COLO668 (cell line): ENCODE measurements around the gene TEKT3.

ENCODE experiments used
- DNase-seq: peaks from one replicate; lab custom pipeline; 2025; ENCODE audit not compliant: unreplicated experiment; lab: John Stamatoyannopoulos, UW

TEKT3 gene

GRCh38 chr17:15341385-15341849 lies at the start of gene TEKT3:
TSS of gene TEKT3 (minus strand) at chr17:15341597. CDS start at chr17:15331585, 10,012 bp downstream.
- peak; percentile 11 for DNase-seq

GRCh38 chr17:15388356-15389041 lies 47.1 kb upstream of the TEKT3 start:
- no peak for DNase-seq

DNA sequence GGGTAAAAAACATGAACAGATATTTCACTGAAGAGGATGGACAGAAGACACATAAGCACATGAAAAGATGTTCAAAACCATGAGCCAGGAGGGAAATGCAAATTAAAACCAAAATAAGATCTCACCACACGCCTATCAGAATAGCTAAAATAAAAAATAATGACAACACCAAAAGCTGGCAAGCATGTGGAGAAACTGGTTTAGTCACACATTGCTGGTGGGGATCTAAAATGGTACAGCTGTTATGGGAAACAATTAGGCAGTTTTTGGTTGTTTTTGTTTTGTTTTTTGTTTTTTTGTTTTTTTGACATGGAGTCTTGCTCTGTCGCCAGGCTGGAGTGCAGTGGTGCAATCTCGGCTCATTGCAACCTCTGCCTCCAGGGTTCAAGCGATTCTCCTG lies 44.7 kb upstream of the TEKT3 start:
- DNase-seq, result no peak

- no peak for DNase-seq
These were observed 43.9 kb upstream of the TEKT3 start for GRCh38 chr17:15385305-15385704.

DNA sequence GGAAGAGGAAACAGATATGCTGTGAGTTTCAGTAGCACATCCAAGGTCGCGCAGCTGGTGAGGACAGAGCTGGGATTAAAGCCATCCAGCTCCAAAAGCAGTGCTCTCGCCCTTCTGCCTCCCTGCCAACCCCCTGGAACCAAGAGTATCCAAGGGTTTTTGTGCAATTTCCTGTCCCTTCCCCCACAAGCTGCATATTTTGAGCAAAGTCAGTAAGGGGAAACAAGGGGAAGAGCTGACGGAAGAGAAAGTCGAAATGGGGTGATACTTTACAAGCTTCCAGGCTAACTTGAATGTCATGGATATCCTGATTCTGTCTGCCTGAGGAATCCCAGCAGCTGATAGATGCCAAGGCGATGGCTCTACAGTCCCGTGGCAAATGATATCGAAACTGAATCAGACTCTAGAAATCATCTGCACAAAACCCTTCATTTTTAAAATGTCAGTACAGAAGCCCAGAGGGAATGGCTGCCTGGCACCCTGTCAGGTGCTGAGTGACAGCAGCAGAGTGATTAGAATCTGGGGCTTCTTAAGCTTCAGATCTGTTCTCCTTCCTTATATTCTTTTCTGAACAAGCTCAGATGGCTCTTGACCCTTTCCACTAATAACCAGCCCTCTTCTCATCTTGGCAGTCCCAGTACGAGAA lies 42.9 kb upstream of the TEKT3 start:
- DNase-seq, result no peak

GRCh38 chr17:15382914-15383313 lies 41.5 kb upstream of the TEKT3 start:
- DNase-seq, result no peak

- no peak for DNase-seq
These were observed 40.3 kb upstream of the TEKT3 start for GRCh38 chr17:15381707-15382106.

DNA sequence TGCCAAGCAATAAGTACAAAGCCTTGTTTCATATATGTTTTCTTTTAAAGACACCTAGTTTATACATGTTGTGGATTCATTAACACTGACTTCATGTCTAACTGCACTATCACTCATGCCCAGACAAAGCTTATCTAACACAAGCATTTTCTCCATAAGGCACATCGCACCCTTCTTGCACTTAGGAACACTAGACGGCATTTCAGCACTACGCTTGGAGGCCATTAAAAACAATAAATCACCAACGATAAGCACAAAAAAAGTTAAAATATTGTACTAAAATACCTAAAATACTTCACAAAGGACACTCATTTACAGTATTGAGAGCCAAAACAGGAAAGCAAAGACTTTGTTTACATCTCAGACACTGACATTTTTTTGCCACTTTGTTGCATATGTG lies 39.0 kb upstream of the TEKT3 start:
- DNase-seq, result no peak

GRCh38 chr17:15379659-15380058 lies 38.3 kb upstream of the TEKT3 start:
- no peak for DNase-seq

- DNase-seq, result no peak
These were observed 36.8 kb upstream of the TEKT3 start for GRCh38 chr17:15378243-15378642.

GRCh38 chr17:15377616-15378015 lies 36.2 kb upstream of the TEKT3 start:
- DNase-seq, result no peak

GRCh38 chr17:15377200-15377599 lies 35.8 kb upstream of the TEKT3 start:
- no peak for DNase-seq

GRCh38 chr17:15371376-15372130 lies 30.2 kb upstream of the TEKT3 start:
- no peak for DNase-seq

GRCh38 chr17:15368600-15368999 lies 27.2 kb upstream of the TEKT3 start:
- no peak for DNase-seq

DNA sequence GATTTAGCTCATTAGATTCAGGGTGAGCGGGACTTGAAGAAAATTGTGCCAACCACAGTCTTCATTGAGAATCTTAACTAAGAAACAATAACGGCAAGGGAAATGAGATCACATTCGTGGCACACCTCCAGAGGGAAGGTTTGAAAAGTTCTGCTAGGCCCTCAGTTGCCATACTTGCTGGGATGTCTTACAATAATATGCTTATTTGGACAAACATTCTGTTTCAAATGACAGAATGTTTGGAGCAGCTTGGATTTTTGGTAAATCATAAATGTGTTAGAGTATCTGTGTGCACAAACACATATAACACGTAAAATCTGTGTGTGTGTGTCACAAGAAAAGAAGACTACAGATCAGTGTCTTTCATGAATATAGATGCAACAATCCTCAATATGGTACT lies 24.6 kb upstream of the TEKT3 start:
- no peak for DNase-seq

DNA sequence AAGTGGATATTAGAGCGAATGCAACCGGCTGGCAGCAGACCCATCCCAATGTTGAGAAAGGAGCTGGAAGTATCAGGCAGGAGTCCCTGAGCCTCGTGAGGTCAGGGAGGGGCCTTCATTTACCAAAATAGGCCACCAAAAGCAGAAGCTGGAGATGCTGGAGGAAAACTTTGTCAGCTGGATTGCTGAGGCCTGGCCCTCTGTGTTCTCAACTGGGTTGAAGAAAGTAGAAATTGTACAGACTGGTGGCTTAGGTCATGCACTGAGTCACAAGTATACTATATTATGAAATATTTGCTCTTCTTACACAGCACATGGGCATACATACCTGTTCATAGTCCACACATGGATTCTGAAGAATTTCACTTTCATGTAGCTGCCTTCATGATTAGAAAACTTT lies 23.2 kb upstream of the TEKT3 start:
- no peak for DNase-seq

DNA sequence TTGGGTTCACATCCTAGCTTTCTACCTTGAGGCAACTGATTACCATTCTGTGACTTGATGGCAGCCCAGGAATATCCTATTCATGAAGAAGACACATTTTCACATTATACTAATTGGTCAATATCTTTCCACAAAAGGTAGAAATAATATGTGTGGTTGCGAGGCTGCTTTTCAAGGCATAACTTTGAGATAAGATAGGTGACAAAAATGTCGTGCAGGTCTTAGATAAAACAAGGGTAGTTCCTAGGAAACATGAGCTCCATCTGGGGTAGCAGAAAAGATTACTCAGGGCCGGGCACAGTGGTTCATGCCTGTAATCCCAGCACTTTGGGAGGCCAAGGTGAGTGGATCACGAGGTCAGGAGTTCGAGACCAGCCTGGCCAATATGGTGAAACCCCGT lies 22.3 kb upstream of the TEKT3 start:
- DNase-seq, result no peak

- DNase-seq, result no peak
These were observed 20.2 kb upstream of the TEKT3 start for GRCh38 chr17:15361592-15361991.

GRCh38 chr17:15361151-15361550 lies 19.8 kb upstream of the TEKT3 start:
- no peak for DNase-seq

DNA sequence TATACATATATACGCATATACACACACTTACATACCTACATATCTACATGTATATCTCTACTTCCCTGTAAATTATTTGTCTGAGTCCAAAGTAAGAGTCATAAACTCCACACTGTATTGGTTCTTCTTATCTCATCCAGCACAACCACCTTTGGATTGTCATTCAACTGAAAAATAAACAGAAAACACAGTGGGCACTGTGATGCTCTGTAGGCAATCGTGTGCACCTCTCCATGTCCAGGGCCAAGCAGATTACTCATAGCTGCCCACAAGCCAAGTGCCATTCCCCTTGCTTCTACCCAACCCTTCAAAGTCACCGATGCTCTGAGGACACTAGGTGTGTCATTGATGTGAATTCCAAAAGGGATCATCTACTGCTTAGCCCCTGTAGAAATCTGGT lies 12.9 kb upstream of the TEKT3 start:
- no peak for DNase-seq

- no peak for DNase-seq
These were observed 10.5 kb upstream of the TEKT3 start for GRCh38 chr17:15351925-15352324.

GRCh38 chr17:15351478-15351840 lies 10.1 kb upstream of the TEKT3 start:
- no peak for DNase-seq
